Muscle layer of colon (tissue), 2 donors: ENCODE data around the gene IDH2.

Experiments
- H3K27ac ChIP-seq: one replicate; pipeline ENCODE4 v1.7.0; 2013; ENCODE audit warnings: low read depth, mild to moderate bottlenecking, low read length, moderate library complexity
- H3K27me3 ChIP-seq, 2 donors: one replicate each; pipeline ENCODE4 v1.7.0; 2013; ENCODE audit warnings: low read length in 2 of 2, mild to moderate bottlenecking in 2 of 2; ENCODE audit not compliant: insufficient read depth in 2 of 2, control insufficient read depth in 1 of 2
- H3K36me3 ChIP-seq: one replicate; pipeline ENCODE4 v1.7.0; 2013; ENCODE audit warnings: mild to moderate bottlenecking, low read length; ENCODE audit not compliant: insufficient read depth
- H3K4me1 ChIP-seq: one replicate; pipeline ENCODE4 v1.7.0; 2013; ENCODE audit warnings: mild to moderate bottlenecking, low read length; ENCODE audit not compliant: insufficient read depth
- H3K4me3 ChIP-seq, 2 donors: one replicate each; pipeline ENCODE4 v1.7.0; 2013; ENCODE audit warnings: low read length in 2 of 2, low read depth in 1 of 2, mild to moderate bottlenecking in 1 of 2, moderate library complexity in 1 of 2
- H3K9ac ChIP-seq: one replicate; pipeline ENCODE4 v1.7.0; 2013; ENCODE audit warnings: low read length
- H3K9me3 ChIP-seq: one replicate; pipeline ENCODE4 v1.7.0; 2013; ENCODE audit warnings: mild to moderate bottlenecking, low read length
- donor health status: abdominal sarcoma.
- donor health status: Adenocarcinoma of cecum.

The IDH2 gene

GRCh38 chr15:90046289-90046688 lies 56.0 kb downstream of the IDH2 start:
- no peak overlapping the region for H3K4me3 ChIP-seq

GRCh38 chr15:90044916-90045371 lies 57.3 kb downstream of the IDH2 start:
- Histone ChIP-seq H3K27me3 (no peaks in the 10 kb centered on the region), H3K9ac (no peak overlapping the region), H3K4me1 (peaks cover 31% of the 10 kb centered on the region), H3K27ac (no peak overlapping the region), H3K9me3 (no peaks in the 10 kb centered on the region), H3K36me3 (no peaks in the 10 kb centered on the region), H3K4me3 (no peak overlapping the region)

More at GRCh38 chr15:90046289-90046688, 56.0 kb downstream of the IDH2 start:
- H3K27me3 ChIP-seq: no peaks in the 10 kb centered on the region
- H3K27ac ChIP-seq: no peak overlapping the region
- no peak overlapping the region for H3K9ac ChIP-seq
- H3K4me1 ChIP-seq: peaks cover 31% of the 10 kb centered on the region
- H3K9me3 ChIP-seq: no peaks in the 10 kb centered on the region
- H3K36me3 ChIP-seq: no peaks in the 10 kb centered on the region

- Histone ChIP-seq H3K27me3 (no peaks in the 10 kb centered on the region), H3K4me3 (no peak overlapping the region), H3K9me3 (no peaks in the 10 kb centered on the region), H3K36me3 (no peaks in the 10 kb centered on the region), H3K9ac (no peak overlapping the region), H3K4me1 (peaks cover 26% of the 10 kb centered on the region), H3K27ac (no peak overlapping the region)
These were observed 58.1 kb downstream of the IDH2 start for GRCh38 chr15:90044191-90044590.

GRCh38 chr15:90043530-90044010 lies 58.7 kb downstream of the IDH2 start:
- Histone ChIP-seq H3K27ac (no peak overlapping the region), H3K4me1 (peaks cover 26% of the 10 kb centered on the region), H3K27me3 (no peaks in the 10 kb centered on the region), H3K9me3 (no peaks in the 10 kb centered on the region), H3K36me3 (no peaks in the 10 kb centered on the region), H3K9ac (no peak overlapping the region), H3K4me3 (no peak overlapping the region)

GRCh38 chr15:90042766-90043529 lies 59.3 kb downstream of the IDH2 start:
- no peak overlapping the region for H3K4me3 ChIP-seq
- H3K9me3 ChIP-seq: no peaks in the 10 kb centered on the region
- H3K27me3 ChIP-seq: no peaks in the 10 kb centered on the region
- H3K27ac ChIP-seq: no peak overlapping the region
- H3K9ac ChIP-seq: no peak overlapping the region
- H3K36me3 ChIP-seq: no peaks in the 10 kb centered on the region
- H3K4me1 ChIP-seq: peaks cover 24% of the 10 kb centered on the region

- H3K4me1 ChIP-seq: peaks cover 24% of the 10 kb centered on the region
- no peak overlapping the region for H3K4me3 ChIP-seq
- no peak overlapping the region for H3K27ac ChIP-seq
These were observed 59.9 kb downstream of the IDH2 start for GRCh38 chr15:90042356-90042755.

GRCh38 chr15:90040618-90041017 lies 61.6 kb downstream of the IDH2 start:
- peaks cover 21% of the 10 kb centered on the region for H3K4me1 ChIP-seq
- no peak overlapping the region for H3K9ac ChIP-seq
- H3K4me3 ChIP-seq: no peak overlapping the region
- H3K36me3 ChIP-seq: no peaks in the 10 kb centered on the region
- H3K9me3 ChIP-seq: no peaks in the 10 kb centered on the region
- H3K27ac ChIP-seq: no peak overlapping the region
- no peaks in the 10 kb centered on the region for H3K27me3 ChIP-seq

More at GRCh38 chr15:90042356-90042755, 59.9 kb downstream of the IDH2 start:
- no peaks in the 10 kb centered on the region for H3K27me3 ChIP-seq
- no peaks in the 10 kb centered on the region for H3K9me3 ChIP-seq
- no peak overlapping the region for H3K9ac ChIP-seq
- H3K36me3 ChIP-seq: no peaks in the 10 kb centered on the region

GRCh38 chr15:90039996-90040395 lies 62.3 kb downstream of the IDH2 start:
- Histone ChIP-seq H3K4me3 (no peak overlapping the region), H3K9me3 (no peaks in the 10 kb centered on the region), H3K27me3 (no peaks in the 10 kb centered on the region), H3K9ac (no peak overlapping the region), H3K27ac (no peak overlapping the region), H3K36me3 (no peaks in the 10 kb centered on the region), H3K4me1 (peaks cover 26% of the 10 kb centered on the region)

- Histone ChIP-seq H3K36me3 (no peaks in the 10 kb centered on the region), H3K4me3 (no peak overlapping the region), H3K27ac (no peak overlapping the region), H3K27me3 (no peaks in the 10 kb centered on the region), H3K4me1 (peaks cover 31% of the 10 kb centered on the region), H3K9me3 (no peaks in the 10 kb centered on the region), H3K9ac (no peak overlapping the region)
These were observed 63.6 kb downstream of the IDH2 start for GRCh38 chr15:90038632-90039095.

GRCh38 chr15:90037961-90038631 lies 64.2 kb downstream of the IDH2 start:
- Histone ChIP-seq H3K4me3 (no peak overlapping the region), H3K36me3 (no peaks in the 10 kb centered on the region), H3K9ac (no peak overlapping the region), H3K4me1 (peaks cover 37% of the 10 kb centered on the region), H3K27me3 (no peaks in the 10 kb centered on the region), H3K9me3 (no peaks in the 10 kb centered on the region), H3K27ac (no peak overlapping the region)

- Histone ChIP-seq H3K9ac (no peak overlapping the region), H3K4me1 (peaks cover 42% of the 10 kb centered on the region), H3K27me3 (no peaks in the 10 kb centered on the region), H3K36me3 (no peaks in the 10 kb centered on the region), H3K9me3 (no peaks in the 10 kb centered on the region), H3K27ac (no peak overlapping the region), H3K4me3 (no peak overlapping the region)
These were observed 64.8 kb downstream of the IDH2 start for GRCh38 chr15:90037511-90037860.
